HG03196 (cell line): ENCODE data around the gene IFITM2.
"Not testable (repeated sequence)": the region's sequence is repeated elsewhere in the genome, so short reads cannot be mapped to it uniquely, and the experiment has no call there.

Experiments used
- ATAC-seq: cut with Tn5 transposase; IDR thresholded peaks from one replicate; pipeline ENCODE4 v1.9.1; 2021; ENCODE audit not compliant: unreplicated experiment

The IFITM2 gene

DNA sequence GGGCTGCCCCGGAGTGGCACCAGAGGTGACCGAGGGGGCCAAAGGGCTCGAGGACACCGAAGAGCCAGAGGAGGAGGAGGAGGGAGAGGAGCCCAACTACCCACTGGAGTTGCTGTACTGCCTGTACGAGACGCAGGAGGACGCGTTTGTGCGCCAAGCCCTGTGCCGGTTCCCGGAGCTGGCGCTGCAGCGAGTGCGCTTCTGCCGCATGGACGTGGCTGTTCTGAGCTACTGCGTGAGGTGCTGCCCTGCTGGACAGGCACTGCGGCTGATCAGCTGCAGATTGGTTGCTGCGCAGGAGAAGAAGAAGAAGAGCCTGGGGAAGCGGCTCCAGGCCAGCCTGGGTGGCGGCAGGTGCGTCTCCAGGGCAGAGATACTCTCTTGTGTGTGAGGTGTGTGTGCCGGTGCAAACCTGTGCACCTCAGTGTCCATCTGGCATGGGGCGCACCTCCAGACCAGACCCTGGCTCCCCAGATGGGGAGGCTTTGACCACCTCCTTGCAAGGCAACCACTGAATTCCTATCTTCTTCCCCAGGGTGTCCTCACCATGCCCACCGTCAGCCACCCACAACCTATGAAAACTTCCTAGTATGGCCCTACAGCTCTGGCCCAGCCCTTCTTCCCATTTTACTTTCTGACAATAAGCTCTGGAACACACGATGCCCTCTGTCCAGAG lies 26.0 kb upstream of the IFITM2 start:
- ATAC-seq, result no peak

DNA sequence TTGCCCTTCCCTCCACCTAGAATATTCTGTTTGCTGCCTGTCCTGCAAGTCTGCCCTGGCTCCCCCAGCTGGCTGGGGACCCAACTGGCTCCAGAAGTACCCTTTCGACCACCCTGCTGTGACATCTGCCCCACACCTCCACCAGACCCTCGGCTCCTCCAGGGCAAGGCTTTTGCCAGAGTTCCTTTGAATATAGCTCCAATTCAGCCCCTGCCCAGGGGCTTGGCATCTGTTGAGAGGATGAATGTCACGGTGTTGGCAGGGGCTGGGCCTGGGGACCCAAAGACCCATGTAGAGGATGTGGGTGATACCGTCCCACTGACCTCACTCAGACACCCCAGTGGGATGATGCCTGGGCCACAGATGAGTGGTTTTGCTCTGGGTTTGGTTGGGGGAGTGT lies 25.4 kb upstream of the IFITM2 start:
- no peak for ATAC-seq

DNA sequence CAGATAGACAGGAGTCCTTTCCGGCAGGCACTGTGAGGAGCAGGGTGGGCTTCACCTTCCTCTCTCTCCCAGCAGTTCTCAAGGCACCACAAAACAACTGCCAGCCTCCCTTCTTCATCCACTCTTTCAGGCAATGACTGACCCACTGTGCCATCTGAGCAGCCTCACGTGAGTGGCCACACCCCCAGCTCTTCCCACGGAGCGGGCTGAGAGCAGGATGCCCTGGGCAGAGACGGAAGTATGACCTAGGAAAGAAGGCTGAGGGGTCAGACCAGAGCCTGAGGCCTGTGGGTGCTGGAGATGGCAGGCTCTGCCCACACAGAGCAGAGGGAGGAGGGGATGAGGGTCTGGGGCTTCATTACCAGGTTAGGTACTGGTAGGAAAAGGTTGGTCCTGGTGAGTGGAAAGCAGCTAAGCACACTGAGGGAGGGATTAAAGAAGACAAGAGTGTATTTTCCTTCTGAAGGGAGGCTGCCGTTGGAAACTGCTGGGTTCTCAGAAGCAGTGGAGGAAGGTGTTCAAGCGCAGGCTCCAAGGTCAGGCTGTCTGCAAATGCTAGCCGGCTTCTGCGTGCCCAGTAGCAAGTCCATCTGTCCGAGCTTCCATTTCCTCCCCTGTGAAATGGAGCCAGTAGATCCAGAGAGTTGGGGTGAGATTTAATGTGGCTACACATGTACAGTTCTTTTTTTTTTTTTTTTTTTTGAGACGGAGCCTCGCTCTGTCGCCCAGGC lies 24.8 kb upstream of the IFITM2 start:
- no peak for ATAC-seq

DNA sequence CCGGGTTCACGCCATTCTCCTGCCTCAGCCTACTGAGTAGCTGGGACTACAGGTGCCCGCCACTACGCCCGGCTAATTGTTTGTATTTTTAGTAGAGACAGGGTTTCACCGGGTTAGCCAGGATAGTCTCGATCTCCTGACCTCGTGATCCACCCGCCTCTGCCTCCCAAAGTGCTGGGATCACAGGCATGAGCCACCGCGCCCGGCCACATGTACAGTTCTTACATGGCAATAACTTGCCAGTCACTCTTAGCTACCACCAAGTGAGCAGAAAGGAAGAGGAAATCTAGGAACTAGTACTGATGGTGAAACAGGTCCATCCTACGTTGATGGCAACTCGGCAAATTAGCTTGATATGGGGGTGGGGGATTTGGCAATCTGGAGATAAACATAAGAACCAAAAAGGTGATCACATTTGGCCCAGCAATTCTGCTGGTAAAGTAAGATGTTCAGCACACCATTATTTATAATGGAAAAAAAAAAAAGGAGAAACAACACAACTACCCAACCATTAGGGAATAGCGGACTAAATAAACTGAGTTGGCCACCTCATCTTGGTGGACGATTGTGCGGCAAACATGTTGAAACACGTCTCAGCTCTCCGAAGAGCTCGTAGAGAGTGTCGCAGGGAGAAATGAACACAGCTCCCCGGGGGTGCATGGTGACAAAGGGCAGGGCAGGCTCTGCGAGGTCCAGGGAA lies 24.1 kb upstream of the IFITM2 start:
- ATAC-seq, result no peak

DNA sequence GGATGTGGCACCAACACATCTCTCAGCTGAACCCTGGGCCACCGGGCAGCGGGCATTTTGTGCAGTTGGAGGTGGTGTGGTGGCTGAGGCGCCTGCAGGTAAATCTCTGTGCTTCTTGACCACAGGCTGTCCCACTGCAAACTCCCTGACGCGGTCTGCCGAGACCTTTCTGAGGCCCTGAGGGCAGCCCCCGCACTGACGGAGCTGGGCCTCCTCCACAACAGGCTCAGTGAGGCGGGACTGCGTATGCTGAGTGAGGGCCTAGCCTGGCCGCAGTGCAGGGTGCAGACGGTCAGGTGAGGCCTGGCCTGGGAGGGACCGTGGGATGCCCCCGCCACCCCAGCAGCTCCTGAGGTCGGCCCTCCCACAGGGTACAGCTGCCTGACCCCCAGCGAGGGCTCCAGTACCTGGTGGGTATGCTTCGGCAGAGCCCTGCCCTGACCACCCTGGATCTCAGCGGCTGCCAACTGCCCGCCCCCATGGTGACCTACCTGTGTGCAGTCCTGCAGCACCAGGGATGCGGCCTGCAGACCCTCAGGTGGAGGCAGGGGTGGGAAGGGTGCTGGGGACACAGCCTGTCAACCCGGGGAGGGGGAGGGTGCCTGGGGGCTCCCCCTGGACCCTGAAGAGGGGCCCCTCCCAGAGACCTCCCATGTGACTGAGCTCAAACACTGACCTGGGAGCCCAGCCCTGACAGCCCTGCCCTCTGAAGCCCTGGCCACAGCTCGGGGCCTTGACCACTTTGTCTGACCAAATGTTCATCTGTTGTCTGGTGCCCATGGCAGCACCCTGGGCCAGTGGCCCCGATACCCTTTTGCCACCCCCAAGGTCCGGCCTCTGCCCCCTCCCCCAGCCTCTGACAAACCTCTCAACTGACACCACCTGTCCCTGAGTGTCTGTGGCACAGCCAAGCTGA lies 23.3 kb upstream of the IFITM2 start:
- no peak for ATAC-seq

DNA sequence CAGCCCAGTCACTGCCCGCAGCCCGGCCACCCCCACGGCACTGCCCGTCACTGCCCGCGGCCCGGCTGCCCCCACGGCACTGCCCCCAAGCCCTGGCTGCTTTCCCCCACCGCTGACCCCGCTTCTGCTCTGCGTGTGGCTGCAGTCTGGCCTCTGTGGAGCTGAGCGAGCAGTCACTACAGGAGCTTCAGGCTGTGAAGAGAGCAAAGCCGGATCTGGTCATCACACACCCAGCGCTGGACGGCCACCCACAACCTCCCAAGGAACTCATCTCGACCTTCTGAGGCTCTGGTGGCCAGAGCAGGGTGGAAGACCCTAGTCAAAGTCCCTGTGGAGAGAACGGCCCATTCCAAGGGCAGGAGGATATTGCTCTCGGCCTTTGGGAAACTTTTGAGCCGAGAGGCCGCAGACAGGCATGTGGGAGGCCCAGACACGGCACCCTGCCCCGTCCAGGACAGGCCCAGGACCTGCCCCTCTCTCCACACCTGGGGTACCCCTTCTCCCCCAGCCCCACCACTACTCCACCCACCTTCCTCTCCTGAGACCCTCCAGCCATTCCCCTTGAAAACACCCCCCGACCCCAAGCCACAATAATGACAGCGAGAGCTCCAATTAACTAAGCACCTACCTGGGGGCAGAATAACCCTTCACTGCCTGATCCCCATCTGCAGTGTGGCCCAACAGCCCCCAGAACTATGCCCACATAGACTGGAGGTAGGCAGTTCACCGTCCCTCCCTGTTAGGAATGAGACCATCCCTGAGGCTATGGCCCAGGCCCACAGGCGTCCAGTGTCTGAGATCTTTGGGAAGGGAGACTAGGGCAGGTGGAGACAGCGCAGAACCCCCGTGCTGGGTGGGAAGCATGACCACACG lies 22.4 kb upstream of the IFITM2 start:
- ATAC-seq, result no peak

DNA sequence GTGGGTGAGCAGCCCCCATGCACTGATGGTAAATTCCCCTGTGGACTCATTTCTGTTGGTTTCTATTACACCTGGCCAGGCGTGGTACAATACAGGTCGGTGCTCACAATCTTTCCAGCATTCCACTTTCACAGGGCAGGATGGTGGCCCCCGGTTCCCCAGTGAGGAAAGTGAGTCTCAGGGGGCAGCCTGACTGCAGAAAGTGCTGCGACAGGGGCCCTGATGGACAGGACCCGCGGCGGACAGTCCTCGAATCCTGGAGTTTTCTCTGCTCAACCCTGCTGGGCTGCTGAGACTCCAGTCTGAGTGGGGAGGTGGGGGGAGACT lies 21.8 kb upstream of the IFITM2 start:
- no peak for ATAC-seq

DNA sequence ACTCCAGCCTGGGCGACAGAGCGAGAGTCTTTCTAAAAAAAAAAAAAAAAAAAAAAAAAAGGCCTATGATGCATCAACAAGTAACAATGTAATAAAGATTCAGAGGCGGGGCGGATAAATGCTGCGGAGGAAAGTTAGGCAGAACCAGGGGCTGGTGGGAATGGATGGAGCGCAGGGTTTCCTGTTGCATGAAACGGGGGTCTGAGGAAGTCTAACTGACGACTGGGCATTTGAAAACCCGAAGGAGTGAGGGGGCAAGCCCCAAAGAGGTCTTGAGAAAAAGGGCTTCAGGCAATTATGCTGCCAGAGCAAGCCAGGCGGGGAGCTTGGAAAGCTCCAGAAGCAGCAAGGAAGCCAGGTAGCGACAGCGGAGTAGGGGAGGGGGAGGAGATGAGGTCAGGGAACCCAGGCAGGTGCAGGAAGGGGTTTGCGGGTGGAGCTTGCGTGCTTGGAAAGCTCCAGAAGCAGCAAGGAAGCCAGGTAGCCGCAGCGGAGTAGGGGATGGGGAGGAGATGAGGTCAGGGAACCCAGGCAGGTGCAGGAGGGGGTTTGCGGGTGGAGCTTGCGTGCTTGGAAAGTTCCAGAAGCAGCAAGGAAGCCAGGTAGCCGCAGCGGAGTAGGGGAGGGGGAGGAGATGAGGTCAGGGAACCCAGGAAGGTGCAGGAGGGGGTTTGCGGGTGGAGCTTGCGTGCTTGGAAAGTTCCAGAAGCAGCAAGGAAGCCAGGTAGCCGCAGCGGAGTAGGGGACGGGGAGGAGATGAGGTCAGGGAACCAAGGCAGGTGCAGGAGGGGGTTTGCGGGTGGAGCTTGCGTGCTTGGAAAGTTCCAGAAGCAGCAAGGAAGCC lies 20.4 kb upstream of the IFITM2 start:
- not testable (repeated sequence) for ATAC-seq

DNA sequence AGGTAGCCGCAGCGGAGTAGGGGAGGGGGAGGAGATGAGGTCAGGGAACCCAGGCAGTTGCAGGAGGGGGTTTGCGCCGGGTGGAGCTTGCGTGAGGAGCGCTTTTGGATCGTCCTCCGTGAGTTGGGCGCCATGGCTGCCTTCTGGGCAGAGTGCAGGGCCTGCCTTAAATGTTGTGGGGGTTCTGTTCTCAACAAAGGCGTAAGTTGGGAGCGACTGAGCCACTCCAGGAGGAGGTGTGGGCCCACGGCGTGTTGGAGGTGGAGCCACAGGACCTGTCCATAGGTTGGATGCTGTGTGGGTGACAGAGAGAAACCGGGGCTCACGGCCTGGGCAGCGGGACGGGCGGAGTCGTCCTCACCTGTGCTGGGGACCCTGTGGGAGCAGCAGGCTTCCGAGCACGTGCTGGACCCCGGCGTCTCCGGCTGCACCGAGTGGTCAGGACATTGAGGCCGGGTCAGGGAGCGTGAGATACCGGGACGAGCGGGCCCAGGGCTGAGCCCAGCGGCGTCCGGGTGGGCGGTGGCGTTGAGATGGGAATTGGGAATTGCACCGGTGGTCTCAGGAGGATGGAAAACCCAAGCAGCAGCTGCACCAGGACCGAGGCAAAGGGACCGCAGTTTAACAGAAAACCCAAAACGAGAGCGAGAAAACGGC lies 19.7 kb upstream of the IFITM2 start:
- no peak for ATAC-seq

DNA sequence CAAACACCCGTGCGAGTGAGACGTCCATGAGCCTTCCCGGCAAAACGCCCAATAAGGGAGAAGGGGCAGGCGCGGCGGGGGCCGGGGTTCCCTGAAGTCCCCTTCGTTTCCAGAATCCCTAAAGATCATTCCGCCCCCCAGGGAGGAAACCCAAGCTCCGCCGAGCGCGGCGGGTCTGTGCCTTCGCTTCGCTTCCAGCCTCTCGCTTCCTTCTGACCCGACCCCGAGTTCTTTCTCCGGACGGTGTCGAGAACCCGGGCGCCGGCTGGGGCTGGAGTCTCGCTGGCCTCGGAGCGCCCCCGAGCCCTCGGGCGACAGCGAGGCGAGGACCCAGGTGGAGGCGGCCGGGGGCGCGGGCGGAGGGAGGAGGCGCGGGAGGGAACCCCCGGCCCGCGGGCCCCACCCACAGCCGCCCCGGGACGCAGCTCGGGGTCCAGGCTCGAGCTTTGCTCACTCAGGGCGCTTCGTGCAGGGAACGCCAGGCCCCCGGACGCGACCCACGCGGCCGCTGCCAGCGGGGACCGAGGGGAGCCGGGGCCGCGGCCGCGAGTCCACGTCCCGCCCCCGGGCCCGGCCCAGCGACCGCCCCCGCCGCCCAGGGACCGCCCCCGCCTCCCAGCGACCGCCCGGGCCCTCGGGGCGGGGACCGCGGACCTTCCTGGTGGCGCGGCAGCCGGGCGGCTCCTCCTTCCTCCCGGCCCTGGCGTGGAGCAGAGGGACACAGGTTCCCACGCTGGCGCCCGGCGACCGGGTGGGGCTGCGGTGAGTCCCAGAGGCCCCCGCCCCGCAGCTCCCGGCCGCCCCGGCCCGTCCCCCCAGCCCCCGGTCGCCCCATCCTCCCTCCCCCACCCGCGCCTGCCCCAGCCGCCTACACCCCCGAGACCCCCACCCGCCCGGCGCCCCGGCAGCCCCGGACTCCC lies 18.9 kb upstream of the IFITM2 start, which contains the start of gene PGGHG:
Gene PGGHG, plus strand, starts transcription at position 649 of the 920 bp plus-strand sequence. CDS start 691 bp downstream, outside the sequence.
- peak; percentile 58 for ATAC-seq

DNA sequence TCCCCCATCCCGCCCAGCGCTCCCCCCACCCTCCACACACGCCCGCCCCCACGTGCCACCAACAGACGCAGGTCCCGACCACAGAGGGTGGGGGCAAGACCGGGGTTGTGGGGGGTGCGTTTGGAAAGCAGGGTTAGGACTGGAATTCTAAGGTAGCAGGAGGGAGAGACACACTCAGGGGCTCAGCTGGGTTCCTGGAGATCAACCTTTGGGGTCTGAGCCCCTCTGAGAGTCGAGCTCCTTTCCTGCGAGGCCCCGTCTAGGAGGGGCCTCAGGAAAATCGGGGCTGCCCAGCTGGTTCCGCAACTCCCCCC lies 18.3 kb upstream of the IFITM2 start:
- no peak for ATAC-seq

DNA sequence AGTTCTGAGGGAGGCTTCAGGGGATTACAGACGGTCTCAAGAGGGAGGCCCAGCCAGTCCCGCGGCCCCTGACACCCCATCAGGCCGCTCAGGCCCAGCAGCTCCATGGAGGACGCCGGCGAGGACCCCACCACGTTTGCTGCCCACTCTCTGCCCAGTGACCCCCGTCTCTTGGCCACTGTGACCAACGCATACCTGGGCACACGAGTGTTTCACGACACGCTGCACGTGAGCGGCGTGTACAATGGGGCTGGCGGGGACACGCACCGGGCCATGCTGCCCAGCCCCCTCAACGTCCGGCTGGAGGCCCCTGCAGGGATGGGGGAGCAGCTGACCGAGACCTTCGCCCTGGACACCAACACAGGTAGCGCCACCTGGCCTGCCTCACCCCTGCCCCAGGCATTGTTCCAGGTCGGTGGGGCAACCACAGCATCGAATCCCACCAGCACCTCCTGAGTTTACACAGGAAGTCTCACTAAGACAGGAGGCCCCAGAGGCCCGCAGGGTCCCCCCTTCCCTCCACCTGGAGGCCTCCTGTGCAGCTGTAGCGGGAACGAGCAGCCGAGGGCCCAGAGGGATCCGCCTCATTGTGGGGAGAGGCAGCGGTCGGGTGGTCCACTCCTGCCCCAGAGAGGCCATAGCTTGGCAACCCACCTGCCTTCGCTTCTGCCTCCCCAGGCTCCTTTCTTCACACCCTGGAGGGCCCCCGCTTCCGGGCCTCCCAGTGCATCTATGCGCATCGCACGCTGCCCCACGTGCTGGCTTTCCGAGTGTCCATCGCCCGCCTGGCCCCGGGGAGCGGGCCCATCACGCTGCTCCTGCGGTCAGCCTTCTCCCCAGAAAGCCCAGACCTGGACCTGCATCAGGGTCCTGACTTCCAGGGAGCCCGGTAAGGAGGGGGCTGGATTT lies 17.6 kb upstream of the IFITM2 start:
- ATAC-seq, result no peak

DNA sequence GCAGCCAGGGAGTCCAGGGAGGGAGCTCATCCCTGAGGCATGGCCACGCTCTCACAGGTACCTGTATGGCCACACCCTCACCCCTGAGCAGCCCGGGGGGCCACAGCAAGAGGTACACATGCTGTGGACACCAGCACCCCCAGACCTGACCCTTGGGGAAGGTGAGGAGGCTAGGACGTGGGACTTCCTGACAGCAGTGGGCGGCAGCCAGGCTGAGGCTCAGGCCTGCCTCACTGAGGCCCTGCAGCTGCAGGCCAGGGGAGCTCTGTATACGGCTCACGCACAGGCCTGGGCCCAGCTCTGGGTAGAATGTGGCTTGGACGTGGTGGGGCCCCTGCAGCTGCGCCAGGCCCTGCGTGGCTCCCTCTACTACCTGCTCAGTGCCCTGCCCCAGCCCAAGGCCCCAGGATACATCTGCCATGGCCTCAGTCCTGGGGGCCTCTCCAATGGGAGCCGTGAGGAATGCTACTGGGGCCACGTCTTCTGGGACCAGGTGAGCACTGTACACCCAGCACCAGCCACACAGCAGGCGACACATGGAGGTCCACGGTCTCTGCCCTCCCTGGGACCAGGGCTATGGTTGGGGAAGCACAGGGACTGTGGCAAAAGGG lies 16.9 kb upstream of the IFITM2 start:
- ATAC-seq, result no peak

DNA sequence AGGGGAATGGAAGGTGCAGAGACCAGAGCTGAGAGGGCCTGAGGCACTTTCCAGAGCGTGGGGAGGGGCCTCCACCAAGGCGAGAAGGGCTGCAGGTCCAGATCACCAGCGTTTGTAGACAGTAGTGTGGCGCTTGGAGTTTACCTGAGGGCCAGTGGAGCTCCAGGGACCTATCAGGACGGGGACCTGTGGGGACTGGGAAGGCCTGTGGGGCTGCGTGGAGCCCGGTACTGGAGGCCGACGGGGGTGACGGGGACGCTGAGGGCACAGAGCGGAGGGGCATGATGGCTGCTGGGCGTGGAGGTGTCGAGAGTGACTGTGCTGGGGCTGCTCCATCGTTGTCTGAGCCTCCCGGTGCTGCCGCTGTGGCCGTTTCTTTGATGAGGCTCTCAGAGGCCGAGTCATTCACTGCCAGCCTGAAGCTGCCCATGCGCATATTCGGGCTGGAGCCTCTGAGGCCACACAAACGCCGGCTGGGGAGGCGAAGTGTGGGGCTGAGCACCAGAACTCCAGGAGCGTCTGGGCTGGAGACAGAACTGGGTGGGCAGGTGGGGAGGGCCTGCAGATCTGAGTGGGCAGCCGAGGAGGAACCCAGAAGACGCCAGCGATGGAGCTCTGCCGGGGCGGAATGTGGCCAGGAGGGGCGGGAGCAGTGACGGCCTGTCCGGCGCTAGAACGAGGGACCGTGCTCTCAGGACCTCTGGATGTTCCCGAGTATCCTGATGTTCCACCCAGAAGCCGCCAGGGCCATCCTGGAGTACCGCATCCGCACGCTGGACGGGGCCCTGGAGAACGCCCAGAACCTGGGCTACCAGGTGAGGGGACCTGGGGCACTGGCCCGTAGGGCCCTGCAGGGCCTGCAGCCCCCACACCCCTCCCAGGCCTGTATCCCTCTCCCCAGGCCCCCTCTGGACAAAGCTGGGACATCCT lies 16.1 kb upstream of the IFITM2 start:
- ATAC-seq, result no peak
